ENCODE results near the gene RAD51B.
A peak's percentile ranks its signal among the peaks of the same experiment; 100 is the strongest.
"Not testable (repeated sequence)": the region's sequence is repeated elsewhere in the genome, so short reads cannot be mapped to it uniquely, and the experiment has no call there.

The RAD51B gene

DNA sequence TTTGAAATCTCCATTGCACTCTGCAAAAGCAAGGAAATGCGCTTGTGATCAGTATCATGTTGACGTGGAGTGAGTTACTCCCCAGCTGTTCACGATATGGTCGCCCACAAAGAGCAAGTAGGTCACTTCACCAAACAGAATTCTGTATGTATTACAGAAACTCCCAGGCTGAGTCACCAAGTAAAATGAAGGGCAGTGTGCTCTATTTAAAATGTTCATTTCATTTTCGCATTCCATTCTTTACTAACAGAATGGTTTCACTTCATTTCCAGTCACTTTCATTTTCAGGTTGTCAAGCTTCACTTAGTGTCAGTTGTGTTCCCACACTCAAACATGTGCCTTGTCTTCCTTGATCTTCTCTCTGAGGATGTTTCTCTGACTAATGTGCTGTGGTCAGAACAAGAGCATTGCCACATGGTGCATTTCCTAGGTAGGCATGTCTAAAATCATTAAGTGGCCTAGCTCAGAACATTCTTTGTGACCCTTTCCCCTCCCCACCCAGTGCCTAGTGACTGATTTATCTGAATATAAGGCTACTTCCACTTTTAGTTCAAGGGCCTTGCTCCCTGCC, 391.2 kb downstream of the RAD51B start:
- no peaks in the 10 kb centered on the region for H3K27me3 Mint-ChIP-seq
- H3K27ac Mint-ChIP-seq, result peak overlapping the region; percentile 72
- peak overlapping the region; percentile 54 for H3K4me3 Mint-ChIP-seq
- no peaks in the 10 kb centered on the region for H3K36me3 Mint-ChIP-seq
- no peaks in the 10 kb centered on the region for H3K9me3 Mint-ChIP-seq
- H3K4me1 Mint-ChIP-seq, result peaks cover 39% of the 10 kb centered on the region
- ATAC-seq, result peak; percentile 96

DNA sequence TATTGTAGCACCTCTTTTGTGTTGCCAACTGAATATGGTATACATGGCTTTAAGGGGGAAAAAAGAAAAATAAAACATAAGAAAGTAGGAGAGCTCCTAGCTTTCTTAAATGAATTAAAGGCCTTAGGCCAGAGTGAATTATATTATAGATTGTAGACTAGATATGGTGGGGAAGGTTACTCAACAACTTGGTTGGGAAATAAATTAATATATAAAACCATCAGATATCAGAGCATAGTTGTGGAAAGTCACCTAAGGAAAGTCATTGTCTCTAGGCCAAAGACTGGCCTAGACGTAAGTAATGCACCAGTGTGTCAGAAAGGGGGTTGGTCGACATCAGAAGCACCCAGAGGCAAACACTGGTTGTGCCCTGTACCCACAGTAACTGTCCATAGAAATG, 391.8 kb downstream of the RAD51B start:
- ATAC-seq, result no peak
- no peaks in the 10 kb centered on the region for H3K27me3 Mint-ChIP-seq
- no peaks in the 10 kb centered on the region for H3K36me3 Mint-ChIP-seq
- H3K27ac Mint-ChIP-seq, result peak overlapping the region; percentile 72
- no peak overlapping the region for H3K4me3 Mint-ChIP-seq
- H3K4me1 Mint-ChIP-seq, result peaks cover 43% of the 10 kb centered on the region
- H3K9me3 Mint-ChIP-seq, result no peaks in the 10 kb centered on the region

DNA sequence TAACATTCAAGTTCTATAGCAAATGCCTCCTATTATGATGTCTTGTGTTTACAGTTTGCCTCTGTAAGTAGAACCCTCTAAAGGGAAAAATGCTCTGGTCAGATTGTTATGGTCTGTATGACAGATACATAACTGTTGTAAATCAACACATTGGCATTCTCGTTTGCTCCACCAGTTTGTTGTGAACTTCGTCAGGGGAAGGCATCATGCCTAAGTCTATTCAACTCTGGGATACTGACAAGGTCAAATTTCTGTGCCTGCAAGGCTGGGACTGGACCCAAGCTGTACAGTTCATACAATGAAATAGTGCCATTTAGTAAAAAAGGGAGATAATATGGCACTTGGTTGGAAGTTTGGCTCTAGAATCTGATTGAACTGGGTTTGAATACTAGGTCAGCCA, 392.3 kb downstream of the RAD51B start:
- Mint-ChIP-seq H3K9me3 (no peaks in the 10 kb centered on the region), H3K27ac (peak overlapping the region; percentile 72), H3K4me3 (no peak overlapping the region), H3K36me3 (no peaks in the 10 kb centered on the region), H3K27me3 (no peaks in the 10 kb centered on the region), H3K4me1 (peaks cover 46% of the 10 kb centered on the region)
- ATAC-seq, result no peak

DNA sequence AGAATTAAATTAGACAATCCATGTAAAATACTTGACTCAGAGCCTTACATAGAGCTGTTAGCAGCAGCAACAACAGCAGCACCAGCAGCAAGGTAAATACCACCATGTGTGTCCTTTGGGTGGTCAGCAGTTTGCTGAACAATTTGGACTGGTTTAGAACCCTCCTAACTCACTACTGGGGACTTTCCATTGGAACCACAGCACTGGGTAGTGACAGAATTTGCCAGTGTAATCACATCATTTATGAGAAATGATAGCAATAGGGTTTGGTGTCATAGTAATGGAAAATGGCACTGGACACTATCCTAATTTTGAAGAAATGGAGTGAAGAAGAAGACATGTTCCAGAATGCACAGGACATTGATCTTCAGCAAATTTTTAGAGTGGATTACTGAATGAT, 392.8 kb downstream of the RAD51B start:
- no peak for ATAC-seq
- Mint-ChIP-seq H3K9me3 (no peaks in the 10 kb centered on the region), H3K27me3 (no peaks in the 10 kb centered on the region), H3K27ac (peak overlapping the region; percentile 72), H3K36me3 (no peaks in the 10 kb centered on the region), H3K4me1 (peaks cover 50% of the 10 kb centered on the region), H3K4me3 (no peak overlapping the region)

DNA sequence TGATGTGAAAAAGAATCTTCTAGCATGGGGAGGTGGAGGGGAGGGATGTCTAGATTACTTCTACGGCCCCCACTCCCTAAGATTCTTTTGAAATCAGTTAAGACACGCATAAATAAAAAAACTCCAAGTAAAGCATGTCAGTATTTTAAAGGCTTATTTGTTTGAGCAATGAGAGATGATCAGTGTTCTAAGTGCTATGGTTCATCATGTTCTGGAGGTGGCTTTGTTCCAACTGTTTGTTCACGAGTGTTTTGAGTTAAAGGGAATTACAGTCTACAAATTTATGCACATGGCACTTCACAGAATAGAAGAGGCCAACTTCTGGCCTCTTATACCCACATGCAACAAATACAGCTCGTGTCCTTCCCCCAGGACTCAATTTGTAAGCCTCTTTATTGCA, 394.9 kb downstream of the RAD51B start:
- Mint-ChIP-seq H3K27ac (peak overlapping the region; percentile 67), H3K4me1 (peaks cover 44% of the 10 kb centered on the region), H3K4me3 (no peak overlapping the region), H3K36me3 (no peaks in the 10 kb centered on the region), H3K27me3 (no peaks in the 10 kb centered on the region), H3K9me3 (no peaks in the 10 kb centered on the region)
- ATAC-seq, result no peak

DNA sequence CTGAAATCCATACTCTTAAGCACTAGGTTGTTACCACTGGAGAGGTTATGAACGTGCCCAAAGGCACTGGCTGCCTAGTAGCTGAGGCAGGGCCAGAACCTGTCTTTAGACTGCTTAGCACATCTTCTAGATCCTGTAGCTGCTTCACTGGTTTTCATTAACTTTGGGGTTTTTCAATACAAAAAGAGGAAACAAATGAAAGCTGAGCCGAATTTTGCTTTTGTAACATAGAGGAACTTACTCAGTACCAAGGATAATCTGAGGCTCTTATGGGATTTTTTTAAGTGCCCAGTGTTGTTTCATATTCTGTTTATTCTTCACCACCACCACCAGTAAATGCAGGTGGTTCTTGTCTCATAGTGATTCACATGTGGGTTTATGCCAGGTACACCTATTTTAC, 396.1 kb downstream of the RAD51B start:
- no peaks in the 10 kb centered on the region for H3K27me3 Mint-ChIP-seq
- peak overlapping the region; percentile 67 for H3K27ac Mint-ChIP-seq
- peak; percentile 48 for ATAC-seq
- H3K36me3 Mint-ChIP-seq, result no peaks in the 10 kb centered on the region
- H3K4me3 Mint-ChIP-seq, result no peak overlapping the region
- peaks cover 39% of the 10 kb centered on the region for H3K4me1 Mint-ChIP-seq
- no peaks in the 10 kb centered on the region for H3K9me3 Mint-ChIP-seq

DNA sequence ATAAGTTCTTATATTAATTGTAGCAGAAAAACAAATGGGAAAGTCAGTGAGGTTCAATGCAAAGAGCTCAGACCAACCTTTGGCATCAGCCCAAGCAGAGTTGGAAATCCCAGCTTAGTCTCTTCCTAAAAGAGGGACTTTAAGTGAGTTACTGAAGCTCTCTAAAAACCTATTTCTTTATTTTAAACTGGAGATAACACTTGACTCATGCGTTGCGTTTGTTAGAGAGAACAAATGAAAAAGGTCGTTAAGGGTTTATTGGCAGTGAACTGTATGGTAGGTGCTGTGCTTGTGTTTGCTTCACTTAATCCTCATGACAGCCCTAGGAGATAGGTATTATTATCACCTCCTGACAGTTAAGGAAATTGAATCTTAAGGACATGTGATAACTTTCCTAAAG, 396.5 kb downstream of the RAD51B start:
- H3K9me3 Mint-ChIP-seq, result no peaks in the 10 kb centered on the region
- no peak for ATAC-seq
- H3K27me3 Mint-ChIP-seq, result no peaks in the 10 kb centered on the region
- H3K27ac Mint-ChIP-seq, result peak overlapping the region; percentile 67
- H3K4me3 Mint-ChIP-seq, result no peak overlapping the region
- no peaks in the 10 kb centered on the region for H3K36me3 Mint-ChIP-seq
- H3K4me1 Mint-ChIP-seq, result peaks cover 35% of the 10 kb centered on the region

DNA sequence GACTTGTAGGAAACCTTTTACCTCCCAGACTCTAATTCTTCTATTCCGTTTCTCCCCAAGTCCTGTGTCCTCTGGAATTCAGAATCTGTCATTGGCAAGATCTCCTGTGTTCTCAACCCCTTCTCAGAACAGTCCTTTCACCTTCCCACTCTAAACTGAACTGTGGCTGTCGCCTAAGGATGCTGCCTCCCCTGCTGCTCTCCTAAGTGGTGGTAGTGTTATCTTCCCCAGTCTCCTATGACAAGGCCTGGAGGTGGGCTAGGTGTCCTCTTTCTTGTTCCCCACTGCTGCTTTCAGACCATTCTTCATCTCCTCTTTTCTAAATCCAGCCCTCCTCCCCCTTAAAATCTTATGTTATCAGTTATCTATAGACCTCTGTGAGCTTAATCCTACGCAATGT, 397.4 kb downstream of the RAD51B start:
- Mint-ChIP-seq H3K36me3 (no peaks in the 10 kb centered on the region), H3K4me3 (no peak overlapping the region), H3K4me1 (peaks cover 26% of the 10 kb centered on the region), H3K27ac (peak overlapping the region; percentile 41), H3K9me3 (peaks cover 5% of the 10 kb centered on the region), H3K27me3 (no peaks in the 10 kb centered on the region)
- ATAC-seq, result no peak

DNA sequence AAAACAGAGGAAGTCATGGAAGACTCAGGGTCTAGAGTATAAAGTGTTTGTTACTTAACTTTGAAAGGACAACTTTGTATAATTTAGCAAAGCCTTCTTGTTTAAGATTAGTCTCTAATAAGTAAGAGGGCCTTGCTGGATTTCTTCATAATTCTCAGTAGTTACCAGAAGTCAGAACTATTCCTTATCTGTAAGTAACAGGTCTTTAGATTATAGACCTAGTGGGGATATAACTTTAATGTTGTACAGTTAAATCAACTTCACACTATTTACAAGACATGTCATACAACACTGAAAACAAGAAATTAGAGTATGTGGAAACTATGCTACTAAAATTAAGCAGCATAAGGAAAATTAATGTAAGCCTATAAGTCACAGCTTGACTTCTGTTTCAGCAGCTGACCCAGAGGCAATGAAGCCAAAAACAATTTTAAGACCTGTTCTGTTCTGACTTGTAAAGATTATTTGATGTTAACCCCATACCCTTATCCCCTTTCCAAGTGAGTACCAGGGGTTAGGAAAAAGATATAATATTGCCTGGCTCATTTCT, 398.3 kb downstream of the RAD51B start:
- no peak overlapping the region for H3K4me3 Mint-ChIP-seq
- H3K4me1 Mint-ChIP-seq, result peaks cover 23% of the 10 kb centered on the region
- ATAC-seq, result no peak
- no peak overlapping the region for H3K27ac Mint-ChIP-seq
- H3K27me3 Mint-ChIP-seq, result no peaks in the 10 kb centered on the region
- H3K9me3 Mint-ChIP-seq, result peaks cover 5% of the 10 kb centered on the region
- no peaks in the 10 kb centered on the region for H3K36me3 Mint-ChIP-seq

DNA sequence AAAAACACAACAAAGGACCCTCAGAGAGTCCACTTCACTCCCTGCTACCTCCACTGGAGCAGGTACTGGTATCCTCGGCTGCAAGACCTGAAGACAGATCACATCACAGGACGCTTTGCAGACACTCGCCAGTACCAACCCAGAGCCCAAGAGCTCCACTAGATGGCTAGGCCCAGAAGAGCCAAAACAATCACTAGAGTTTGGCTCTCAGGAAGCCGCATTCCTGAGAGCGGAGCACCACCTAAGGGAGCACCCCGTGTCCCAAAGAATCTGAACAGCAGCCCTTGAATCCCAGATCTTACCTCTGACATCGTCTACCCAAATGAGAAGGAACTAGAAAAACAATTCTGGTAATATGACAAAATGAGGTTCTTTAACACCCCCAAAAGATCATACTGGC, 399.8 kb downstream of the RAD51B start:
- H3K4me1 Mint-ChIP-seq, result peaks cover 23% of the 10 kb centered on the region

DNA sequence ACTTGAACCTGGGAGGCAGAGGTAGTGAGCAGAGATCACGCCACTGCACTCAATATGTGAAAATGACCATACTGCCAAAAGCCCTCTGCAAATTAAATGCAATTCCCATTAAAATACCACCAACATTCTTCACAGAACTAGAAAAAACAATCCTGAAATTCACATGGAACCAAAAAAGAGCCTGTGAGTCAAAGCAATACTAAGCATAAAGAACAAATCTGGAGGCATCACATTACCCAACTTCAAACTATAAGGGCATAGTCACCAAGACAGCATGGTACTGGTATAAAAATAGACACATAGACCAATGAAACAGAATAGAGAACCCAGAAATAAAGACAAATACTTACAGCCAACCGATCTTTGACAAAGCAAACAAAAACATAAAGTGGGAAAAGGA, 401.5 kb downstream of the RAD51B start:
- ATAC-seq, H3K27ac Mint-ChIP-seq, H3K36me3 Mint-ChIP-seq, H3K27me3 Mint-ChIP-seq, H3K4me3 Mint-ChIP-seq, H3K9me3 Mint-ChIP-seq: not testable (repeated sequence)
- peaks cover 18% of the 10 kb centered on the region for H3K4me1 Mint-ChIP-seq

More for the DNA sequence above, 399.8 kb downstream of the RAD51B start:
- no peak overlapping the region for H3K27ac Mint-ChIP-seq
- H3K9me3 Mint-ChIP-seq, result peaks cover 5% of the 10 kb centered on the region
- no peaks in the 10 kb centered on the region for H3K27me3 Mint-ChIP-seq
- H3K36me3 Mint-ChIP-seq, result no peaks in the 10 kb centered on the region
- ATAC-seq, result no peak
- H3K4me3 Mint-ChIP-seq, result no peak overlapping the region

DNA sequence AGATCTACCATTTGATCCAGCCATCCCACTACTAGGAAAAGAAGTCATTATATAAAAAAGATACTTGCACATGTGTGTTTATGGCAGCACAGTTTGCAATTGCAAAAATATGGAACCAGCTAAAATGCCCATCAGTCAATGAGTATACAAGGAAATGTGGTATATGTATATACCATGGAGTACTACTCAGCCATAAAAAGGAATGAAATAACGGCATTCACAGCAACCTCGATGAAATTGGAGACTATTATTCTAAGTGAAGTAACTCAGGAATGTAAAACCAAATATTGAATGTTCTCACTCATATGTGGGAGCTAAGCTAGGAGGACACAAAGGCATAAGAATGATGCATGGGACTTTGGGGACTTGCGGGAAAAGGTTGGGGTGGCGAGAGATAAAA, 402.6 kb downstream of the RAD51B start:
- Mint-ChIP-seq H3K4me3 (no peak overlapping the region), H3K27me3 (no peaks in the 10 kb centered on the region), H3K27ac (no peak overlapping the region), H3K36me3 (peaks cover 6% of the 10 kb centered on the region), H3K9me3 (peaks cover 8% of the 10 kb centered on the region), H3K4me1 (peaks cover 16% of the 10 kb centered on the region)
- no peak for ATAC-seq

DNA sequence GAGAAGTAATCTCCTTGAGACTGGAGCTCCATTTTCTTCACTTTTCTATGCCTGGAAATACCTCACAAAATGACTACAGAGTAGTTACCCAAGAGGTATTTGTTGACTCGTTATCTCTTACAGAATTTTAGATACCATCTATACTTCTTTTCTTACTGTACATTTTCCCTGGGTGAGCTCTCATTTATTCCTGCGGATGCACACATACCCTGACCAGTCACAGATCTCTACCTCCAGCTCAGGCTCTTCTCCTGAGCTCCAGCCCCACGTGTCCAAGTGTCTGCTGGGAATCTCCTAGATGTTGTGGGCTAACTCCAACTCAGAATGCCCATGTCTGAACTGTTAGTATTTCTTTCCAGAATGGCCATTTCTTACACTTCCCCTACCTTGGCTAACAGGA, 403.1 kb downstream of the RAD51B start:
- no peak for ATAC-seq

DNA sequence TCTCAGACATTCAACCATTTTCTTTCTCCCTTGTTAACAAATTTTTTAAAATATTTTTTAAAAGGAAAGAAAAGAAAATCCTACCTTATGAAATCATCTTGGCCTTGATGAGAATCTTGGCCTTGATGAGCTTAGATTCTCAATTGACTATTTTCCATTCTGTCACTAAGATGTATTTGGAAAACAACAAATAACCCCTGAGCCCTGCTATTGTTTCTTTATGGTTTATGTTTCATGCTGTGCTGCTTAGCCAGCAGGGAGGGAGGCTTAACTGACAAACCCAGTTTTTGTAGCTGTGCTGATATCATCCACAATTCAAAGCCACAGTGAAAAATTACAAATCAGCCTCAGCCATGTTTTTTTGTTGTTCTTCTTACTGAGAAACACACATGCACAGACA, 404.1 kb downstream of the RAD51B start:
- peaks cover 6% of the 10 kb centered on the region for H3K36me3 Mint-ChIP-seq
- peaks cover 8% of the 10 kb centered on the region for H3K9me3 Mint-ChIP-seq
- H3K4me1 Mint-ChIP-seq, result peaks cover 11% of the 10 kb centered on the region
- H3K27ac Mint-ChIP-seq, result no peak overlapping the region
- ATAC-seq, result no peak
- no peaks in the 10 kb centered on the region for H3K27me3 Mint-ChIP-seq
- H3K4me3 Mint-ChIP-seq, result no peak overlapping the region

More for the DNA sequence above, 403.1 kb downstream of the RAD51B start:
- peaks cover 8% of the 10 kb centered on the region for H3K9me3 Mint-ChIP-seq
- no peak overlapping the region for H3K27ac Mint-ChIP-seq
- H3K36me3 Mint-ChIP-seq, result peaks cover 6% of the 10 kb centered on the region
- H3K27me3 Mint-ChIP-seq, result no peaks in the 10 kb centered on the region
- peaks cover 11% of the 10 kb centered on the region for H3K4me1 Mint-ChIP-seq
- H3K4me3 Mint-ChIP-seq, result no peak overlapping the region

DNA sequence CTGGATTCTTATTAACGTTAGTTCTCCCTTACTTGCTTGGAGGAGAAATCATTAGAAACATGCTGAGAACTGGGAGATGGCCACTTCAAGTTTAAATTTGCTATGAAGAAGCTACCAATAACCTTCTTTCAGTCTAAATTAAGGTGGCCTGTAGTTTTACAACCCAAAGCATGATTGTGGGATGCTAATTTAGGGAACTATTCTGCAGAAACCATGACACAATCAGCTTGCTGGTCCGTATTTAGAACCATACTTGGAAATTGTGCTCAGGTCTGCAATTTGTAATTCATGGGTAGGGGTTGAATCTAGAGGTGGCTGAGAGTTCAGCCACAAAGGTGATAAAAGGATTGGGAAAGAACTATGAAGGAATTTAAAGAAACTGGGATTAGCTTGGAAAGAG, 405.7 kb downstream of the RAD51B start:
- peaks cover 8% of the 10 kb centered on the region for H3K9me3 Mint-ChIP-seq
- no peak overlapping the region for H3K27ac Mint-ChIP-seq
- peaks cover 17% of the 10 kb centered on the region for H3K4me1 Mint-ChIP-seq
- H3K36me3 Mint-ChIP-seq, result peaks cover 6% of the 10 kb centered on the region
- H3K27me3 Mint-ChIP-seq, result no peaks in the 10 kb centered on the region
- no peak for ATAC-seq
- H3K4me3 Mint-ChIP-seq, result no peak overlapping the region

DNA sequence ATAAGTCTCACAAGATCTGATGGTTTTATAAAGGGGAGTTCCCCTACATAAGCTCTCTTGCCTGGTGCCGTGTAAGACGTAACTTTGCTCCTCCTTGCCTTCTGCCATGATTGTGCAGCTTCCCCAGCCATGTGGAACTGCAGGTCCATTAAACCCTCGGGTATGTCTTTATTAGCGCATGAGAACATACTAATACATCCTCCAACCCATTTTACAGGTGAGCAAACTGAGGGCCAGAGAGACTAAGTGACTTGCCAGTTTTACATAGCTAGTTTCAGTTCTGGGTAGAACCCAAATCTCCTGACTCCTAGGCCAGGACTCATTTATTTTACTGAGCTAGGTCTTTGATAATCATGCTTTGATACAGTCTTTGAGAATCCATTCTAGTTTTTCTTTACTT, 406.9 kb downstream of the RAD51B start:
- Mint-ChIP-seq H3K27me3 (no peaks in the 10 kb centered on the region), H3K27ac (no peak overlapping the region), H3K36me3 (peaks cover 6% of the 10 kb centered on the region), H3K4me3 (no peak overlapping the region), H3K9me3 (peaks cover 5% of the 10 kb centered on the region), H3K4me1 (peaks cover 17% of the 10 kb centered on the region)
- no peak for ATAC-seq
